Stimulated activated CD8-positive, alpha-beta memory T cell treated with anti-CD3 and anti-CD28 coated beads, Interleukin-12 subunit alpha, Interleukin-12 subunit beta, amount 100 ng/mL, for 1 hour (primary cell): ENCODE data around the gene UBALD2.
"Not testable (repeated sequence)": the region's sequence is repeated elsewhere in the genome, so short reads cannot be mapped to it uniquely, and the experiment has no call there.

Experiments used
- DNase-seq: peaks from one replicate; pipeline ENCODE4 v3.0.0-alpha.2; 2020; ENCODE audit warnings: low read depth

Gene UBALD2

GRCh38 chr17:76266244-76266938 lies 1.2 kb downstream of the UBALD2 start:
- DNase-seq, result no peak

GRCh38 chr17:76267051-76267576 lies 2.0 kb downstream of the UBALD2 start:
- DNase-seq, result no peak

- not testable (repeated sequence) for DNase-seq
Observed at GRCh38 chr17:76267581-76268001, 2.4 kb downstream of the UBALD2 start.

- peak; percentile 49 for DNase-seq
Observed at GRCh38 chr17:76268015-76268749, 3.0 kb downstream of the UBALD2 start.

GRCh38 chr17:76268991-76269981 lies 4.1 kb downstream of the UBALD2 start:
- no peak for DNase-seq

GRCh38 chr17:76270127-76270592 lies 5.0 kb downstream of the UBALD2 start:
- DNase-seq, result no peak

- no peak for DNase-seq
Observed at GRCh38 chr17:76270770-76271668, 5.9 kb downstream of the UBALD2 start.

- peak; percentile 42 for DNase-seq
Observed at GRCh38 chr17:76271669-76272540, 6.8 kb downstream of the UBALD2 start.

- no peak for DNase-seq
Observed at GRCh38 chr17:76272541-76273444, 7.6 kb downstream of the UBALD2 start.

- DNase-seq, result no peak
Observed at GRCh38 chr17:76273445-76274111, 8.4 kb downstream of the UBALD2 start.

- no peak for DNase-seq
Observed at GRCh38 chr17:76274112-76274956, 9.2 kb downstream of the UBALD2 start.

- no peak for DNase-seq
Observed at GRCh38 chr17:76275382-76276068, 10.4 kb downstream of the UBALD2 start.

- DNase-seq, result no peak
Observed at GRCh38 chr17:76276069-76276431, 10.9 kb downstream of the UBALD2 start.

- DNase-seq, result no peak
Observed at GRCh38 chr17:76276461-76277299, 11.5 kb downstream of the UBALD2 start.

GRCh38 chr17:76277300-76278267 lies 12.4 kb downstream of the UBALD2 start:
- DNase-seq, result no peak
